Fibroblast of skin of scalp (primary cell): ENCODE measurements around the gene GADD45A.

Source experiments
- DNase-seq: peaks from one replicate; pipeline ENCODE4 v3.0.0-alpha.2; 2013

GADD45A gene

DNA sequence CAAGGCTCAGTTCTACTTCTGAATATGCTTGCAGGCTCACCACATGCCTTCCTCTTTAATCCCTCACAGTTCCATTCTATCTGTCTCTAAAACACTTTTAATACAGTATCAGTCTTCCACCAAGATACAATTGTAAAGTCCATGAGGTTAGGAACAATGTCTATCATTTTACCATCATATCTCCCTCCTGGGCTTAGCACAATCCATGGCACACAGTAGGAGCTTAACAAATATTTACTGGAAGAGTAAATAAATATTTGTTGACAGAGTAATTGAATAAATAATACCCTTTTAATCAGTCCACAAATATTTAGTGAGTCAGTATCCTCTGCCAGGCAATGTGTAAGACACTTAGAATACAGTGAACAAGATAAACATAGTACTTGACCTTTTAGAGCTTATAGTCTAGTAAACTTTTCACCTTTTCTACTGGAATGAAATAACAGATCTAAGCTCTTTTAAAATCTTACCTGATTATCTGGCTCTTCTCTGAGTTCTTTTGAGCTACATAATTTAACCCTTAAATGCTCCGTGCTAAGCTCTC is 12.7 kb upstream of the GADD45A start:
- DNase-seq, result no peak

DNA sequence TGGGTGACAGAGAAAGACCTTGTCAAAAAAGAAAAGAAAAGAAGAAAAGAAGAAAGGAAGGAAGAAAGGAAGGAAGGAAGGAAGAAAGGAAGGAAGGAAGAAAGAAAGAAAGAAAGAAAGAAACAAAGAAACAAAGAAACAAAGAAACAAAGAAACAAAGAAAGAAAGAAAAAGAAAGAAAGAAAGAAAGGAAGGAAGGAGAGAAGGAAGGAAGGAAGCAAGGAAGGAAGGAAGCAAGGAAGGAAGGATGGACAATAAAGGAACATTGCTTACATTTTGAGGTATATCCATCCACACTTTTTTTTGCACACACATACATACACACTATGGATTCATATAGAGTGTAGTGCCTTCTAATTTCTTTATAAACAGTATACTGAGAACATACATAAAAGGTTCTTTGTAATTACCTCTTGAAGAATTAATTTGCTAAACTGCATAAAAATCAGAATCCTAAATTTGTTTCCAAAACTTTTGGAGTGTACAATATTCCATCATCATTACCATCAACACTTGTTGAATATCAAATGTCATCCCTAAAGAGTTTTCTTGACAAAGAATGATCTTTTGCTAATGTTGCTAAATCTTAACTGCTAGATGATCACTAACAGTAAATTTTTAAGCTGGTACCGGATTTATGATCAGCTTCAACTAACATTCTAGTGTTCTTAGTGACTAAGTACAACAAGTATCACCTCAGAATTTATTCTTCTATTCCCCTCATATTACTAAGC is 11.4 kb upstream of the GADD45A start:
- DNase-seq, result no peak

DNA sequence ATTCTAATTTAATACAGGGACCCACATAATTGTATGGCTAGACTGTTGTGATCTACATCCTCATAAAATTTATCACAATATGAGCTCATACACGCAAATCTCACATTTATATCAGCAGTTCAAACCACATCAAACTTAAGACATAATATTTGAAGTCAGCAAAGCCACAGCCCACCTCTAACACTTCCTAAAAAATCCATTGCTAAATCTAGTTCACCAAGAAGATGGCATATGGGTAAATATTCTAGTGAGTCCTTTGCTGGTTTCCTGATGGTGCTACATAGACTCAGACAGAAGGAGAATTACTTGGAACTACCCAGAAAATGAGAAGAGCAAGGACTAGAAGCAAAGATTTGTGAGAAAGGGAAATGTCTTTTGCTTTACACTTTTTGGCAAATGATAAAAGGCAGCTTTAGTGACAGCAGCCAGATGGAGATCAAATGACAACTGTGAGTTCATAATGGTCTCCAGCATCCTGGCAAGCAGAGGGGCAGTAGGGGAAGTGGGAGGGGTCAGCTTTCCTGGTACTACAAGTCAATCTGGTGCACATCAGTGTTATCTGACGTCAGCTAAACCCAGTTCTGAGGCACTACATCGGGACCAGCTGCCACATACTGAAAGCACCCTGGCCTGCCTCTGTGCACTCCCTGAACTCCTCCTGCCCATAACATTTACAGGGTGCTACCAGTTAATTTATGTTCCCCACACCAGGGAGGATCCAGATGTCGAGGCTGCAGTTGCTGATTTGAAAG is 10.6 kb upstream of the GADD45A start:
- peak; percentile 47 for DNase-seq

DNA sequence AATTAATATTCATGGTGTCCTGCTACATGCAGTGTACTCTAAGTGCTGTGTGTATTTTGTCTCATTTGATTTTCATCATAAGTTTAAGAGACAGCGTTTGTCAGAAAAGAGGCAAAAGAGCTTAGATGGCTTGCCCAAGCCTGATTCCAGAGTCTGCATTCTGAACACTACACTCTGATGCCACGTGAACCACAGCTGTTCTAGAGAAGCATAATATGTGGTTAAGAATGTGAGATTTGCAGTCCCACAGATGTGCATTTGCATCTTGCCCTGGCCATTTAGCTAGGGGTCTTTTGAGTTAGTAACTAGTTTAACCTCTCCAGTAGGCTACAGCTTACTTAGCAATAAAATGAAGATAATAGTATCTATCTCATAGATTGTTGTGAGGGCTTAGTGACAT is 9.2 kb upstream of the GADD45A start:
- DNase-seq, result peak; percentile 31

DNA sequence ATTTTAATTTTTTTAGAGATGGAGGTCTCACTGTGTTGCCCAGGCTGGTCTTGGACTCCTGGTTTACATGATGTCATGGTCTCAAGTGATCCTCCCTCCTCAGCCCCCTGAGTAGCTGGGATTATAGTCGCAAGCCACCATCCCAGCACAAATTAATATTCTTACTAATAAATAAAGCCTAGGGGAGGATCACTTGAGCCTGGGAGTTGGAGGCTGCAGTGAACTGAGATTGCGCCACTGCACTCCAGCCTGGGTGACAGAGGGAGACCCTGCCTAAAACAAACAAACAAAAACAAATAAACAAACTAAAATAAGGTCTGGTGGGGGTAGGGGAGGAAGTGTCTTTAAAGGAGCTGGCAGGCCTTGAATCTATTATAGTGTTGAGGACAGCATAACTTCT is 8.7 kb upstream of the GADD45A start:
- DNase-seq, result no peak

DNA sequence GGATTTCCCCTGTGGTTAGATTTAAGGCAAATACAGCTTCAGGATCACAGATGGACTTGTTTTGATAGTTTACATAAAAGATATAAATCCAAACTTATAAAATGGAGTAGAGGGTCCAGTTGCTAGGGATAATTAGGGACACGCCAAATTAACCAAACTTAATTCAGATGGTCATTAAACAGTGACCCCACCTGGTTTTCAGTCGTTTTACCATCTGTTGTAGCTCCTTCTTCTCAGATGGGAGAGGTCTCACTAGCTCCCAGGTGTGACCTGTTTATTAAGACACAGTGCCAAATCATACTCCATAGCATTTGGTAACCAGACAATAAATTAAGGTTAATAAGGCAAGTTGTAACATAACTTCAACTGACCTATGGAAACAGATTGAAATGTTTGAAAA is 8.1 kb upstream of the GADD45A start:
- no peak for DNase-seq

DNA sequence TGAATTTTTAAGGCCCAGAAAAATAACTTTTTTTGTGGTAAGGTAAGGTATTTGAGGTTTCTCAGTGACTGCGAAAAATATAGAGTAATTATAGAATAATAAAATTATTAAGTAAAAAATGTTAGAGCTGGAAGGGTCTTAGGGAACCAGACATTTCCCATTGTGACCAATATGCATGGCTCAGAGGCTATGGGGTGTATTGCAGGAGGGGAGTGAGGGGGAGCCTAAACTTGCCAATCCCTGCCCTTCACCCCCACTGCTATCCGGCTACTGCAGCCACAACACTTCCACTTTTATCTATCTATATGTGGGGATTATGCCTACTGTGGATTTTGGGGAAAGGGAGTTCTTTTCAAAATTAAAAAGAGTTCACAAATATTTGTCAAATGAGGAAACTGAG is 7.6 kb upstream of the GADD45A start:
- no peak for DNase-seq

DNA sequence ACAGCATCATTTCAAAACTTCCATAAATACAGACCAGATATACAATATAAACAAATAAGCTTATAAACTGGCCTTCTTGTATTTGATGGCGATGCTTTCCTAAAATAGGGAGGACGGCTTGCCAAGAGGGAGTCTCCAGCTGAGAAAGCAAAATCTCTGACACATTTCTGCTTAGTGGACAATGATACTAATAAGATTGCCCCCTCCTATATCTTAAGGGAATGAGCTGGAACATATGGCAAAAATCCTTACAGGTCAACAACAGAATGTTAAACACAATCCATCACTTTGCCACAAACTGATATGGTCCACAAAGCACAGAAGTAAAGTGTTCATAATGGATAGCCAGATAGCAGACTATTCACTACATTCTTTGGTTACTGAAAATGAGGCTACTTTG is 7.1 kb upstream of the GADD45A start:
- DNase-seq, result no peak

DNA sequence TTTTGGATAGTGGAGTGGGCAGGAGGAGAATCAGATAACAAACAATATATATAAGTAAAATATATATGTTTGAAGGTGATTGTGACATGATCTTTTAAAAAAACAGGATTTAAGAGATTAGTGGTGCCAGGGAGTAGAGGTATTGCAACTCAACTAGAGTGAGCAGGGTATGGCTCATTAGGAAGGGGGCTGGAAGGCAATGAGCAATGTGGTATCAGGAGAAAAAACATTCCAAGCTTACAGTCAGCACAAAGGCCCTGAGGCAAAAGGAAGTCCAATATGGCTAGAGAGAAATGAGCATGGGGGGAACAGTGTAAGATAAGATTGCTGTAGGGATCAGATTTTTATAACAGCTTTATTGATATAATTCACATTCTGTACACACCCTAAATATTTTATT is 5.3 kb upstream of the GADD45A start:
- DNase-seq, result peak; percentile 47

DNA sequence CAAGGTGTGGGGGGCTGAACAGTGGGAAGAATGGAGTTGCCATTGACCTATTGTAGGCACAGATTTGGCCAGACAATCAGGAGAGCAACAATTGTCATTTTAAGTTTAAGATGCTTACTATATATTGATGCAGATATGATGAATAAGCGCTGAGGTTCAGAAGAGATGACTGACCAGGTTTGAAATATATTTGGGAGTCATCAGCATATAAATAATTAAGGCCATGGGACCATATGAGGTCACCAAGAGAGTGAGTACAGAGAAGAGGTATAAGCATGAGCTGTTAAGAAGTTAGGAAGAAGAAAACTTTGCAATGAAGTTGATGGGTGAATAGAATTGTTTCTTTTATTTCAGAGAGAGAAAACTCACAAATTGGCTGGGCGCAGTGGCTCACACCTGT is 4.5 kb upstream of the GADD45A start:
- DNase-seq, result no peak

DNA sequence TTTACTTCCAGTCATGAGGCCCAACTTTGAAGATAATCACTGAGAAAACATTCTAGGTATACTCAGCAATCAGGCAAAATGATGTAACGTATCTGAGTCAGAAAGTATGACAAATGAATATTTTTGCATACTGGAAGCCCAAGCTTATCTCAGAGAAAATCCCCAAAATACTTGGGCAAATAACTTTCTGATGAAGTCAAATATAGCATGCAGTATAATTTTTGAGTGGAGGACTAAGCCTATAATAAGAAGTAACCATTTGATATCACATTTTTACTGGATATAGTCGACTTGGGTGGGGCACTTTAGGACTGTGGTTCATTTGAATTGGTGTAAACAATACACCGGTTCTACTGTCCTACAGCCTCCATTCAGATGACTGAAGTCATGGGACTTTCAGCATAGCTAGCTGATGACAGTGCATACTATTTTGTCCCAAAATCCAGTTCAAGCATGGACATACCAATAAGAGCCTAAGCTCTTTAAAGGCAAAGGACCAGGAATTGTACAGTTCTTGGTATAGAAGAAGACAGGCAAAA is 2.3 kb upstream of the GADD45A start:
- peak; percentile 90 for DNase-seq

DNA sequence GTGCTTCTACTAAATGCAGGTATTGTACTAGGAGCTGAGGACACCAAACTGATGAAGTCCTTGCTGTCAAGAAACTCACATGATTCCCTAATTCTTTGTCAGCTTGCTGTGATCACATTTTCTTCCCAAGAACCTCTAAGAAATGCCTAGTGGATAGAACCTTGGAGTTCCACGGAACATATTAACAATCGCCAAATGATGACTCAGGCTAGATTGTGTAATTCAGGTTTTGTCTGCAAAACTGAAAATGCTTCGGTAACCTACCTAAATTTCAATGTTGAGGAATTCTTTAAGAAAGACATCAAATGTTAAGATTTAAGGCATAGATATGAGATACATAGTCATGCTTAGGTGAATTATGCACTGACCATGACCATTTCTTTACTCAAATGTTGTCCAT is 1.7 kb upstream of the GADD45A start:
- DNase-seq, result peak; percentile 59

DNA sequence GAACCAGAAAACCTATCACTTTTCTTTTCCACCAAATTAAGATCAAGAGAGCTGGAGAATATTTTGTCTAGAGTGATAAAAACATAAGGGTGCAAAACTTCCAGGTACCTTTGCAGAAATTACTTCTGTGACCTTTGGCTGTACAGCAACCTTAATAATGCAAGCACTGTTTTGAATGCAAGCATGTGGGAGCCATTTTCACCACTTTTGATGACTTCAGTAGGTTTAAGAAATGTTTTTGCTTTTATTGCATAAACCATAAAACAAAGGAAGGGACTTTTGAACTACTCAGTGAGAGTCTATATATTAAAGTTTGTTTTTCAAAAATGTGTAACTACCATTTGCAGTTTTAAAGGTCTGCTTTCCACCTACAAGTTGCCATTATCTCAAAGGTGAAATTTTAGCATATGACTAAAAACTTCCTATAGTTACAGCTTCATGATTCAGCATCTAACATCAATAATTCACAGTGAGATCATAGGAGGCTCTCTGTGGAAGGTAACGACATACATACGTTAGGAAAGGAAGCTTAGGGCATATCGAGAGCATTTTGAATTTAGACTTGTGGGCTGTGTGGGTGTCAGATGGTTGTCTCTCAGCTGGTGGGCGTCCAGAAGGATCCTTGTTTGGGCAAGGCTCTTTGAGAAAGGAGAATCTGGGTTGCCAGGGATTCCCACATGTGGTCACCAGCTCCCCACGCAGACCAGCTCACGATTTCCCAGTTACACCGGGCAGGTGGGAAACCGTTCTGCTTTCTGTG is 1.1 kb upstream of the GADD45A start:
- DNase-seq, result no peak

DNA sequence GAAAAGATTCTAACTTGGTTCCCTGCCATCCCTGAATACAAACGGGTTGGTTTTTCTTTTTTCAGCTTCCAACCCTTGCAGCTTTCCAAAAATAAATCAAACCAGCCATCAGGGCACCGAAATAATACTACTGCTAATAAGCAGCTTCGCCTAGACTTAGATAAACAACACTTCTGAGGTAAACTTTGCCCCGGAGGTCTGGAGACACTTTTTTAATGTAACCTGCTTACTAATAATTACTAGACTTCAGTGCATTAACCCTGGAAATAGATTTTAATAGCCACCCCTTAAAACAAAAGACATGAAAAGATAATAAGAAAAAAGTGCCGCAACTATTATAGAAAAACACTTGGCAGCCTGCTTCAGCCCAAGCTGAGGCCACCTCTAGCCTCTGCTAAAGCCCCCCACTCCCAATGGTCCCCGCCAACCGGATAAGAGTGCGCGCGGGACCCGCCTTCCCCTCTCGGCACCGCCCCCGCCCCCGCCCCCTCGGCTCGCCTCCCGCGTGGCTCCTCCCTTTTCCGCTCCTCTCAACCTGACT is 405 bp upstream of the GADD45A start:
- no peak for DNase-seq

DNA sequence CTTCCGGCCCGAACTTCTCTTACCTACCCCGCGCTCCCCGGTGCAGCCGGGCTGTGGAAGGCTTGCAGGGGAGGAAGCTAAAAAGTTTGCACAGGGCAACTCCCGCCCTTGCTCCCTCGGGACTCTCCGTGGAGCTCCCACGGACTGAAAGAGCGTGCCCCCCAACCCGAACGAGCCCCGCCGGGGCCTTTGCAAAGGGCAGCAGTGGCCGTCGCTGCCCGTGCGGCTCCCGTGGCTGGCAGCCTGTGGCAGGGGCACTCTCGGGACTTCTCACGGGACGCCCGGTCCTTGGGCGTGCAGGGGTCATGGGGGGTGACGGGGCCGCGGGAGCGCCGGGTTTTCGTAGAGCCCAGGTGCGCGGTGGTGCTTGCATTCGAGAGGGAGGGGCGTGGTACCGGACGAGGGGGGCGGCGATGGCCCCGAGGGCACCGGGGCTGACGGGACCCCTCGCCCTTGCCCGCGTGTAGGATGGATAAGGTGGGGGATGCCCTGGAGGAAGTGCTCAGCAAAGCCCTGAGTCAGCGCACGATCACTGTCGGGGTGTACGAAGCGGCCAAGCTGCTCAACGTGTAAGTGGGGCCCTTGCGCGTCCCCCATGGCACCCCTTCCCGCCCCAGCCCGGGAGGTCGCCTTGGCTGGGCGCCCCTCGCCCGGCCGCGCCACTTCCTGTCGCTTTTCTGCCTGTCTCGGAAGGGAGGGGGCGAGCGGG is 711 bp downstream of the GADD45A start:
- DNase-seq, result peak; percentile 40

DNA sequence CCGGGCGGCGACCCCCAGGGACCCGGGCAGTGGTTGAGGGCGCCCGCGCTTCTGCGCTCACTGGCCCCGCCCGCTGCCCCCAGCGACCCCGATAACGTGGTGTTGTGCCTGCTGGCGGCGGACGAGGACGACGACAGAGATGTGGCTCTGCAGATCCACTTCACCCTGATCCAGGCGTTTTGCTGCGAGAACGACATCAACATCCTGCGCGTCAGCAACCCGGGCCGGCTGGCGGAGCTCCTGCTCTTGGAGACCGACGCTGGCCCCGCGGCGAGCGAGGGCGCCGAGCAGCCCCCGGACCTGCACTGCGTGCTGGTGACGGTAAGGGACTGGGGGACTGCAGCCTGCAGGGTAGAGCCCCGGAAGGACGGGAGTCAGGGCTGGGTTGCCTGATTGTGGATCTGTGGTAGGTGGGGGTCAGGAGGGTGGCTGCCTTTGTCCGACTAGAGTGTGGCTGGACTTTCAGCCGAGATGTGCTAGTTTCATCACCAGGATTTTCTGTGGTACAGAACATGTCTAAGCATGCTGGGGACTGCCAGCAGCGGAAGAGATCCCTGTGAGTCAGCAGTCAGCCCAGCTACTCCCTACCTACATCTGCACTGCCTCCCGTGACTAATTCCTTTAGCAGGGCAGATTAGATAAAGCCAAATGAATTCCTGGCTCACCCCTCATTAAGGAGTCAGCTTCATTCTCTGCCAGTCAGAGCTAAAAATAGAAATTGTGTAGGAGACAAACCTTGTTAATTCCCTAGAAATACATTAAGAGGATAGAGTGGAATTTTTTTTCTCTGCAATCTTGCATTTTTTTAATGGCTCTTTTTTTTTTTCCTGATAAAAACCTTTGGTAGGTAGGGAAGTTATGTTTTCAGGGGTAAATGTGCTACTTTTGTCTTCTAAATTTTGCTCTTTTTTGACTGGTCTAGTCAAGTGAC is 1.5 kb downstream of the GADD45A start:
- peak; percentile 98 for DNase-seq

DNA sequence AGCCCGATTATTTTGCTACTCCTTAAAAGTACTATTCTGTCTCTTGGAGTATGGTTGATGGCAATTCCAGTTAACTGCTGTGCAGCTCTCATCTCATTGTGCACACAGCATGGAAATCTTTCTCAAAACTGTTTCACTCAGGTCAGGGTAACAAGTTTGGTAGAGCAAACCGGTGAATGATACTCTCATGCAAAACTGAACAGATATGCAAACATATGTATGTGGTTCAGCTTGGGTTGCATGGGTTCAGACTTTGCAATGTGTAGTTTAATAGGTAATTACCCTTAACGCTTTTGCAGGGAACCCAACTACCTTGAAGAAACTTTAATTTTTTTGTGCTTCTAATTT is 2.2 kb downstream of the GADD45A start:
- no peak for DNase-seq

DNA sequence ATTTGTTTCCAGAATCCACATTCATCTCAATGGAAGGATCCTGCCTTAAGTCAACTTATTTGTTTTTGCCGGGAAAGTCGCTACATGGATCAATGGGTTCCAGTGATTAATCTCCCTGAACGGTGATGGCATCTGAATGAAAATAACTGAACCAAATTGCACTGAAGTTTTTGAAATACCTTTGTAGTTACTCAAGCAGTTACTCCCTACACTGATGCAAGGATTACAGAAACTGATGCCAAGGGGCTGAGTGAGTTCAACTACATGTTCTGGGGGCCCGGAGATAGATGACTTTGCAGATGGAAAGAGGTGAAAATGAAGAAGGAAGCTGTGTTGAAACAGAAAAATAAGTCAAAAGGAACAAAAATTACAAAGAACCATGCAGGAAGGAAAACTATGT is 2.6 kb downstream of the GADD45A start:
- peak; percentile 93 for DNase-seq

DNA sequence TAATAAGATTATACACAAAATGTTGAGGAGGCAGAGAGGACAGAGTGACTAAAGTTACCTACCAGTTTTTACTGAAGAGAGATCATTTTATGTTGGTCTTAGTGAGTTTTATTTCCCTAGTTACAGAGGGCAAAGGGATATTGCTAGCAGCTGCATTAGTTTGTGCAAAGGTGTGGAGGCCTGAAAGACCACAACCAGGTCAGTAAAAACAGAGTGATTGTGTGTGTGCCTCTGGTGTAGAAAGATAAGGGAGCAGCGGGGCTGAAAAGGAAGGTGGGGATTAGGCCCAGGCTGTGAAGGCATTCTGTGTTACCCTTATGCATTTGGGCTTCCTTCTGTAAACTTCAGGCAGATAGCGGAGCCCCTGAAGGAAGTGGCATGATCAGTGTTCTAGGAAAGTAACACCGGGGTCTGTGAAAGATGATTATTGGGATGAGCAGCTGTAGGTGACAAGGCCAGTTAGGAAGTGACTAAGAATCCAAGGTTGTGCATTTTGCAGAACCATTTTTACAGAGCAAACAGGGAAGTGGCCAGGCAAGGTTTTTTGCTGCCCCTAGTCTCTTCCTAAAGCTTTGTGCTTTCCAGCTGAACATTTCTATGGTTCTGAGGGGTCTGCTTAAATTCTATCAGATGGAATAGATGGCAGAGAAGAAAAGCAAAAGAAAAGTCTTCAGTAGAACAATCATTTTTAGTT is 3.7 kb downstream of the GADD45A start:
- DNase-seq, result no peak

DNA sequence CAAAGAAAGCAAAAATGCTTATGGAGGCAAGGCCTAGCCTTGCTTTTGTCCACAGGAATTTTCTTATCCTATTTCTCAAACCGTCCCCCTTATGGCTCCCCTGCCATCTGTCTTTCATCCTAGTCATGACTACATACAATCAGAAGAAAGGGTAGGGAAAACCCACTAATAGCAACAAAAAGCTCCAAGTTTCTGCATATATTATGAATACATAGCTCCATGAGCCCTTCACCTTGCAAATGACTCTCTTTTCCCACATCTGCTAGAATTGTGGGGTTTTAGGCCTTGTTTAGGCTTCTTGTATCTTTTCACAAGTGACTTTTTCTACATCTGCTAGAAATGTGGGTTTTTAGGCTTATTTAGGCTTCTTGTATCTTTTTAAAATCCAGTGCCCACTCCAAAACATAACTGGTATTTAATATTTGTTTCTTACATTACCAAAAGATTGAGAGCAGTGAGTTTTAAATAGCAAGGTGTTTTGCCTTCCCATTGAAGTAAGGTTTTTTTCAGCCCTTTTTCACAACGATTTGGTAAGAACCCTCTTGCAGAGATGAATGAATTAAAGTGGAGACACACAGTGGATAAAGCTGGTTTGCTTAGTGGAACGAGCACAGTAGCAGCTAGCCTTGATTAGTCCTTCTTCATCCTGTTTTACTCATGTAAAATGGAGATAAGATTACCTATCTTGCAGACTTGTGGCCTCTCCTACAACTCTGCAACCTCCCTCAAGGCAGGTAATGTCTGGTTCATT is 4.4 kb downstream of the GADD45A start:
- no peak for DNase-seq
